Natural killer cell (primary cell): ENCODE measurements around the gene CHERP. TPM values are rescaled to one million over a fixed set of nuclear protein-coding genes. Genes with fewer than 3 reads are reported as not detected.

Experiments
- ATAC-seq, 3 donors: fragments of 150-1000 bp in 2 of 3; fragments of 200-7000 bp in 1 of 3; cut with Tn5 transposase; 1 replicate in 1 of 3; 2 replicates in 2 of 3; pipeline ENCODE4 v1.10.0; 2021; ENCODE audit warnings: mild to moderate bottlenecking in 2 of 3, moderate library complexity in 2 of 3
- DNase-seq, 2 donors: peaks; one replicate each; pipeline versions ENCODE4 v3.0.0 to v3.0.0-alpha.2; 2013 to 2021; ENCODE audit warnings: mixed read lengths in 1 of 2
- H3K27ac ChIP-seq: one replicate; pipeline ENCODE4 v1.5.1; 2013; ENCODE audit warnings: mild to moderate bottlenecking, low read length
- H3K27me3 ChIP-seq: one replicate; pipeline ENCODE4 v1.6.1; 2013; ENCODE audit warnings: low read length; ENCODE audit not compliant: control insufficient read depth, insufficient read depth
- H3K36me3 ChIP-seq: one replicate; pipeline ENCODE4 v1.6.1; 2013; ENCODE audit warnings: low read length; ENCODE audit not compliant: control insufficient read depth, insufficient read depth
- H3K4me1 ChIP-seq: one replicate; pipeline ENCODE4 v1.6.1; 2013; ENCODE audit warnings: low read length; ENCODE audit not compliant: control insufficient read depth, insufficient read depth
- H3K4me3 ChIP-seq: one replicate; pipeline ENCODE4 v1.5.1; 2013; ENCODE audit warnings: low read length
- H3K9me3 ChIP-seq: one replicate; pipeline ENCODE4 v1.6.1; 2013; ENCODE audit warnings: low read length; ENCODE audit not compliant: control insufficient read depth, insufficient read depth
- H3K27ac Mint-ChIP-seq, 2 donors: one replicate each; pipeline ENCODE4 v1.8.0; 2022; ENCODE audit warnings: mild to moderate bottlenecking in 2 of 2, mixed read lengths in 2 of 2, moderate library complexity in 1 of 2
- H3K27me3 Mint-ChIP-seq, 2 donors: one replicate each; pipeline ENCODE4 v1.8.0; 2022; ENCODE audit warnings: low read depth in 2 of 2, mixed read lengths in 2 of 2
- H3K36me3 Mint-ChIP-seq: one replicate; pipeline ENCODE4 v1.8.0; 2022; ENCODE audit warnings: mixed read lengths
- H3K4me1 Mint-ChIP-seq, 2 donors: one replicate each; pipeline ENCODE4 v1.8.0; 2022; ENCODE audit warnings: mixed read lengths in 2 of 2
- H3K4me3 Mint-ChIP-seq: one replicate; pipeline ENCODE4 v1.8.0; 2022; ENCODE audit warnings: mild to moderate bottlenecking, moderate library complexity, mixed read lengths
- H3K9me3 Mint-ChIP-seq, 2 donors: one replicate each; pipeline ENCODE4 v1.8.0; 2022; ENCODE audit warnings: mixed read lengths in 2 of 2
- WGBS: methylation state at CpG from one replicate; pipeline ENCODE4 v1.1.7; 2013; ENCODE audit warnings: missing lambda C conversion rate; ENCODE audit not compliant: insufficient coverage; 5-methylcytosine and 5-hydroxymethylcytosine counted together
- intact Hi-C: fragments of 100-400 bp; cut with micrococcal nuclease; formaldehyde crosslinking; loops from one replicate; pipeline ENCODE4 v1.14.2; 2022
- total RNA-seq, 4 donors: library from RNA; stranded (reverse); fragments of 120-200 nt in 1 of 4; gene quantifications; one replicate each; pipeline versions ENCODE4 v1.2.3 to v1.2.4, GENCODE V29; 2013 to 2022
- TF ChIP-seq, protein P1 (sequence below): fragments of 200-600 bp; IDR thresholded peaks from one replicate; pipeline ENCODE4 v1.8.0; 2022; ENCODE audit warnings: antibody characterized with exemption

CHERP gene
- total RNA-seq, 3 donors from 2014 or later (not counting 1 experiment from before 2014, with no cell fraction given) = 46.5 to 70.8 (median 68.2) TPM

- H3K27ac ChIP-seq = peak overlapping the region; percentile 39
- no peak overlapping the region for H3K4me3 ChIP-seq
- intact Hi-C loops = loop anchor here (5.0 to 10.0 kb wide), 2 partner anchors 152 to 514 kb away; partner anchors contain the start of gene TPM4
- H3K27me3 Mint-ChIP-seq = no peaks in the 10 kb centered on the region
- H3K27me3 ChIP-seq = no peaks in the 10 kb centered on the region
- DNase-seq (no peak), ATAC-seq (no peak)
- TF ChIP-seq, protein P1, sequence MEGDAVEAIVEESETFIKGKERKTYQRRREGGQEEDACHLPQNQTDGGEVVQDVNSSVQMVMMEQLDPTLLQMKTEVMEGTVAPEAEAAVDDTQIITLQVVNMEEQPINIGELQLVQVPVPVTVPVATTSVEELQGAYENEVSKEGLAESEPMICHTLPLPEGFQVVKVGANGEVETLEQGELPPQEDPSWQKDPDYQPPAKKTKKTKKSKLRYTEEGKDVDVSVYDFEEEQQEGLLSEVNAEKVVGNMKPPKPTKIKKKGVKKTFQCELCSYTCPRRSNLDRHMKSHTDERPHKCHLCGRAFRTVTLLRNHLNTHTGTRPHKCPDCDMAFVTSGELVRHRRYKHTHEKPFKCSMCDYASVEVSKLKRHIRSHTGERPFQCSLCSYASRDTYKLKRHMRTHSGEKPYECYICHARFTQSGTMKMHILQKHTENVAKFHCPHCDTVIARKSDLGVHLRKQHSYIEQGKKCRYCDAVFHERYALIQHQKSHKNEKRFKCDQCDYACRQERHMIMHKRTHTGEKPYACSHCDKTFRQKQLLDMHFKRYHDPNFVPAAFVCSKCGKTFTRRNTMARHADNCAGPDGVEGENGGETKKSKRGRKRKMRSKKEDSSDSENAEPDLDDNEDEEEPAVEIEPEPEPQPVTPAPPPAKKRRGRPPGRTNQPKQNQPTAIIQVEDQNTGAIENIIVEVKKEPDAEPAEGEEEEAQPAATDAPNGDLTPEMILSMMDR = no peak
- H3K9me3 ChIP-seq = no peaks in the 10 kb centered on the region
- WGBS = 70% methylated on average over 11 of the region's 11 CpGs
- H3K9me3 Mint-ChIP-seq = no peaks in the 10 kb centered on the region
- H3K27ac Mint-ChIP-seq = peak overlapping the region; percentile 88 to 89
- H3K4me3 Mint-ChIP-seq = peak overlapping the region; percentile 80
- no peaks in the 10 kb centered on the region for H3K36me3 Mint-ChIP-seq
- H3K36me3 ChIP-seq = no peaks in the 10 kb centered on the region
- peaks cover 82% of the 10 kb centered on the region for H3K4me1 ChIP-seq
- H3K4me1 Mint-ChIP-seq = peaks cover 52 to 75% of the 10 kb centered on the region in 2 donors
Observed at GRCh38 chr19:16588824-16589577, 46.8 kb upstream of the CHERP start.

DNA sequence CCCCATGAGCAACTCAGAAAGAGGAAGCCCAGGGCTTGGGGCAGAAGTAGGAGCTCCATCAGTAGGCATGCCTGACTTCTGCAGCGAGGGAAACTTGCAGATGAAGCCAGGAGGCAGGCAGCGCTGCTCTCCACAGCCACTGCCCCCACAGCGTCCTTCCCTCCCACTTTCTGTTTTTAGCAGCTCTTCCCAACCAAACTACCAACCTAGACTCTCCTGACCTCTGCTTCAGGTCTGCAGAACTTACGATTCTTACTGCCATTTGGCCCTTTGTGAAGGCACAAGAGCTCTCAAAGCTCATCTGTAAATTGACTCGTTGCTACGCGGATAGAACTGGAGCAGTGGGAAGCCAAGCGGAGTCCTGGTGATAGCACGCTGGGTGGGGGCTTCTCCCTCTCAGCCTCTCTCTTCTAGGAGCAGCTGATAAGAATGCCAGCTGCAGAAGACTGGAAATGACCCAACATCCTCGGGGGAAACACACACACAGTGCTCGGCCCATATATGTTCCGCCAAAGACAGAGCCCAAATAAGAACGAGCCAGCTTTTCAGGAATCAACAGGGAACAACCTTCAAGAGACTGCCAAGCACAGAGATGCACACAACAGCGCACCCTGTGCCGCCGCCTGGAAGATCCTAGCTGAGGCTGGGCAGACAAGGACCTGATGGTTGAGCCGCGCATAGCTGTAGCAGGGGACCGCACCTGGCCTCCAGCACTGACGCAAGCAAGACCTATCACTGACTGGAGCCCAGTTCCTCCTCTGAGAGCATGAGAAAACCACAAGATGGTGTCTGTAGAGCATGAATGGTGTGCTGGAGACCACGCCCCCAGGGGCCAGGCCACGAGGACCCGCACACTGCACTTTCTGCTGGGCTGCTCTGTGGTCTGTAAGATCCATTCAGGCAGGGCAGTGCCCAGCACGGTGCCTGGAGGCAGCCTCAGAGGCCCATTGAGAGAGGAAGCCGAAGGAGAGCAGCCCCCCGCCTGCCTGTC is 45.9 kb upstream of the CHERP start:
- intact Hi-C loops = loop anchor here (5.0 to 10.0 kb wide), 2 partner anchors 151 to 513 kb away; partner anchors contain the start of gene TPM4
- Histone ChIP-seq H3K27ac (peak overlapping the region; percentile 88), H3K27me3 (no peaks in the 10 kb centered on the region), H3K4me1 (peaks cover 82% of the 10 kb centered on the region), H3K9me3 (no peaks in the 10 kb centered on the region), H3K36me3 (no peaks in the 10 kb centered on the region), H3K4me3 (peak overlapping the region; percentile 35)
- Mint-ChIP-seq H3K4me1 (peaks cover 44 to 75% of the 10 kb centered on the region in 2 donors), H3K9me3 (no peaks in the 10 kb centered on the region), H3K27me3 (no peaks in the 10 kb centered on the region), H3K36me3 (no peaks in the 10 kb centered on the region), H3K4me3 (peak overlapping the region; percentile 80), H3K27ac (peak overlapping the region; percentile 88 to 89)
- TF ChIP-seq, protein P1 = no peak
- ATAC-seq (peak; percentile 43 to 67 (median 64)), DNase-seq (peak; percentile 62 to 87)
- WGBS = 12% methylated on average over 26 of the region's 26 CpGs

- Mint-ChIP-seq H3K36me3 (no peaks in the 10 kb centered on the region), H3K9me3 (no peaks in the 10 kb centered on the region), H3K27ac (peak overlapping the region; percentile 88 to 89), H3K4me3 (peak overlapping the region; percentile 80), H3K27me3 (no peaks in the 10 kb centered on the region), H3K4me1 (peaks cover 42 to 78% of the 10 kb centered on the region in 2 donors)
- Histone ChIP-seq H3K27me3 (no peaks in the 10 kb centered on the region), H3K4me3 (peak overlapping the region; percentile 35), H3K4me1 (peaks cover 82% of the 10 kb centered on the region), H3K36me3 (no peaks in the 10 kb centered on the region), H3K9me3 (no peaks in the 10 kb centered on the region), H3K27ac (peak overlapping the region; percentile 88)
- intact Hi-C loops = loop anchor here (5.0 to 10.0 kb wide), 2 partner anchors 150 to 512 kb away; partner anchors contain the start of gene TPM4
- DNase-seq = peak; percentile 53 to 80
- 7% methylated on average over 20 of the region's 20 CpGs for WGBS
- TF ChIP-seq, protein P1 = no peak
- peak in 2 of 3 donors; percentile 6 to 11 for ATAC-seq
Observed at GRCh38 chr19:16586991-16587832, 45.0 kb upstream of the CHERP start.
